Transverse colon (tissue), 4 donors: ENCODE data around the gene CMTM6. TPM values are rescaled to one million over a fixed set of nuclear protein-coding genes. Genes with fewer than 3 reads are reported as not detected.

Experiments
- DNase-seq: peaks from one replicate; pipeline ENCODE4 v3.0.0-alpha.2; 2019
- H3K27ac ChIP-seq, 4 donors: fragments of 200-600 bp; sonication (generic); 2 replicates each; pipeline ENCODE4 v1.5.1; 2016 to 2018; ENCODE audit warnings: inconsistent platforms in 4 of 4
- H3K27me3 ChIP-seq: fragments of 200-600 bp; sonication (generic); 2 replicates; pipeline ENCODE4 v1.5.1; 2017; ENCODE audit warnings: inconsistent platforms
- H3K36me3 ChIP-seq, 4 donors: fragments of 200-600 bp; sonication (generic); 2 replicates each; pipeline ENCODE4 v1.5.1; 2017 to 2019; ENCODE audit warnings: inconsistent platforms in 4 of 4
- H3K4me1 ChIP-seq, 4 donors: fragments of 200-600 bp; sonication (generic); 2 replicates each; pipeline ENCODE4 v1.5.1; 2017 to 2020; ENCODE audit warnings: inconsistent platforms in 4 of 4
- H3K4me3 ChIP-seq, 4 donors: fragments of 200-600 bp; sonication (generic); 1 replicate in 1 of 4; 2 replicates in 3 of 4; pipeline versions ENCODE4 v1.5.1 to v1.6.1; 2017 to 2019; ENCODE audit warnings: inconsistent platforms in 4 of 4
- H3K9me3 ChIP-seq, 2 donors: fragments of 200-600 bp; sonication (generic); 2 replicates each; pipeline ENCODE4 v1.5.1; 2017 to 2019; ENCODE audit warnings: inconsistent platforms in 2 of 2
- EP300 ChIP-seq: sonication (generic); formaldehyde crosslinking; IDR thresholded peaks from one replicate; pipeline ENCODE4 v1.6.1; 2017; ENCODE audit warnings: antibody characterized with exemption, low read depth
- POLR2A ChIP-seq: fragments of 450-650 bp; IDR thresholded peaks from one replicate; pipeline ENCODE4 v1.6.1; 2016; ENCODE audit warnings: antibody characterized with exemption, mild to moderate bottlenecking, moderate library complexity
- POLR2AphosphoS5 ChIP-seq, 3 donors: sonication (generic); formaldehyde crosslinking; IDR thresholded peaks; one replicate each; pipeline ENCODE4 v1.6.1; 2016; ENCODE audit warnings: antibody characterized with exemption in 3 of 3
- WGBS, 2 donors: methylation state at CpG; one replicate each; pipeline ENCODE4 v1.1.5; 2018; ENCODE audit warnings: low coverage in 1 of 2; 5-methylcytosine and 5-hydroxymethylcytosine counted together
- in situ Hi-C, 4 donors: fragments of 200-750 bp; cut with MboI; loops; one replicate each; pipeline versions ENCODE4 v1.15.0 to v1.15.1; 2017; ENCODE audit warnings: low sequenced_read_pairs in 3 of 4, low pct_ligation_motif_present in 1 of 4, low pct_unique_long_range_greater_than_20kb in 1 of 4
- intact Hi-C: fragments of 100-400 bp; cut with DNase I; formaldehyde crosslinking; loops from one replicate; pipeline ENCODE4 v1.15.1; 2023; ENCODE audit warnings: low total_unique reads
- total RNA-seq, 4 donors: library from RNA; depleted of rRNA; stranded (reverse); fragments of >200 nt; gene quantifications; one replicate each; pipeline ENCODE4 v1.1.0, GENCODE V29; 2016
- TF ChIP-seq, protein P1 (sequence below), 5 experiments: fragments of 200-600 bp in 3 of 5; fragments of 450-650 bp in 2 of 5; sonication (generic) in 3 of 5; IDR thresholded peaks; 1 replicate in 2 of 5; 2 replicates in 3 of 5; pipeline ENCODE4 v1.5.1; 2016 to 2017; ENCODE audit warnings: antibody characterized with exemption in 5 of 5, inconsistent platforms in 3 of 5, mild to moderate bottlenecking in 2 of 5, moderate library complexity in 1 of 5

The CMTM6 gene
- total RNA-seq, 4 donors from 2014 or later, result 13.8 to 68.9 (median 43.6) TPM

DNA sequence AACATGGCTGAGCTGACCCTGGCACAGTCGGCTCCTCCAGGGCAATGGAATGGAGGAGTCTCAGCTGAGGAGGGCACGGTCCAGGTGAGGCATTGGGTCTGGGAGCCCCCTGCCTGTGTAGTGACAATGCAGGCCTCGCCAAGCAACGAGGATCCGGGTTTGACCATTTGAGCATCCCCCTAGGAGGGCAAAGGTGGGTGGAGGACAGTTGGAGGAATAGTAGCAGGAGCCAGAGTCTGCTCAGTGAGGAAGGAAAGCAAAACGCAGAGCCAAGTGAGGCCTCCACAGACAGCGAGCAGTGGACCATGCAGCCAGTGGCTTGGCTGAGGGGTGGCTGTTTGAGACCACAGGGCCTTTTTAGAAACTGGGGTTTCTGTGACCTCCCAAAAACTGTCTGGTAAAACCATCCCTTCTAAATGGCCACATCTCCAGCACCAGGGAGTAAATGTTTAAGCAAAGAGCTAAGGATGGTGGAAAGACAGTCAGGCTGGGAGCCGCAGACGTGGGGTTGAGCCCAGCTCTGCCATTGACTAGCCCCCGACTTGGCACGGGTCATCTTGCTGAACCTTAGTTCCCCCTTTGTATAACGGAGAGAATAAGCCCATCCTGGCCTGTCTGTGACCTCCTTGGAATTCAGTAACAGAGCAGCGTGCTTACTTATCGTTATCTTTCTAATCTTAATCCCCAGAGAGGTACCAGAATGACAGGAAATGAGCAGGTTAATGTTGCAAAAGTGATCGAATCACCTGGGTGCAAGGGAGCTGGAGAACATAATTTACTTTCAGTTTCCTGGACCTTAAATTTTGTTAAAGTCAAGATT lies 46.8 kb downstream of the CMTM6 start:
- in situ Hi-C loops, result loop anchor here in 3 of 4 donors (25.0 kb wide), 1 partner anchor 269 kb away; no protein-coding TSS in a partner anchor
- TF ChIP-seq POLR2A, result no peak
- H3K9me3 ChIP-seq, result no peaks in the 10 kb centered on the region
- peaks cover 0 to 6% (median 2%) of the 10 kb centered on the region in 4 donors for H3K4me1 ChIP-seq
- intact Hi-C loops, result no loop called here
- H3K4me3 ChIP-seq, result no peak overlapping the region
- H3K36me3 ChIP-seq, result no peaks in the 10 kb centered on the region
- no peaks in the 10 kb centered on the region for H3K27me3 ChIP-seq
- H3K27ac ChIP-seq, result peak overlapping the region in 2 of 4 donors; percentile 23 to 27
- 84% methylated on average over 15 of the region's 15 CpGs; no CpG with 5 or more reads in 1 of the 2 donors for WGBS, 2 donors
- no peak for DNase-seq

DNA sequence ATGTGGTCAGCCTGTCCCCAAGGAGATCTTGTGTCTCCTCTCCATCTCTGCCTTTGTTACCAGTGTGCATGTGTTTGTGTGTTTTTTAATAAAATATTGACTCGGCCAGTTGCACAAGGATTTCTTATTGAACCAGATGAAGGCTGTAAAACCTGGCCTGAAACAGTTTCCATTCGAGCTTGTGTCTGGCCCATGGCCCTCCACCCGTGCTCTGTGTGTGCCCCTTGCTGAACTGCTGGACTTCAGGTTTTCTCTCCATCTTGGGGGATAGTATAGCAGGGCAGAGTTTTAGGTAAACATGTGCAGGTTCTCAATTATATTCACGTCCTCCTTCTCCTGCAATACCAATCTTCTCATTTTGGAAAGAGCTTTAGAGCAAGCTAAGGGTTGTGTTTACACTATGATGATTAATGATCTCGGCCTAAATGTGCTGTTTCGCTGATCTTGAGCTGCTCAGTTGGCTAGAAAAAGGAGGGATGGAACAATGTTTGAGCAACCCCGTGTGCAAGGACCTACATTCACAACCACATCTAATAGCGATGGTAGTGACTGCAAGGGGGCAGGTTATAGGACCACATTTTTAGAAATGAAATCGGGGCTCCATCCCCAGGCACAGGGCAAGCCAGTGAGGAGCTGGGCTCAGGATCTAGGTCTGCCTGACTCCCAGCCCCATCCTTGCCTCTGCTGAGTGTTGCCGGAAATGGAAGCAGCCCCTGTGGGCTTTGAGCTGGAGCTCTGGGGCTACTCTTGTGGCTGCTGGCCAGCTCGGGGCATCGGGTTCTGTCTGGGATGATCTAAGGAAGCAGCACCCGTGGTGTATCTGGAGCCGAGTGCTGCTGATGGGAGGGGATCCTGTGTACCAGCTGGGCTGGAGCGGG lies 47.7 kb downstream of the CMTM6 start:
- DNase-seq, result no peak
- no peaks in the 10 kb centered on the region for H3K9me3 ChIP-seq

DNA sequence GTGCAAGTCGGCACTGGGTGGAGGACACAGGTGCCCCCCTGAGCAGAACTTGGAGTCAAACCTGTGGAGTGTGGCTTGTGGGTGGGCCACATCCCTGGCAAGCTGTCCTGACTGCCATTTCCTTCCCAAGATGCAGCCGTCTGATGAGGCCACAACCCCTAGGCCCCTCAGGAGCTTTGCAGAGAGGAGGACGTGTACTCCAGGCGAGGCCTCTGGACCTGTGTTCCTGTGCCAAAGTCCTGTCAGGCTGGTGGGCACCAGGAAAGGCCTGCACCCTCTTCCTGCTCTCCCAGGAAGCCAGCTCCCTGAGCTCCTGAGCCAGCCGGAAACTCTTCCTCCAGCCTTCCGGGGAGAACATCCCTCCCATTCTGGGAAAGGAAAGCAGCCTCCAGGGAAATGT lies 48.5 kb downstream of the CMTM6 start:
- in situ Hi-C loops, result loop anchor here in 3 of 4 donors (25.0 kb wide), 1 partner anchor 267 kb away; no protein-coding TSS in a partner anchor
- no peak for TF ChIP-seq POLR2A
- TF ChIP-seq POLR2AphosphoS5 (IDR thresholded peaks at IDR 0.05), result no peak
- Histone ChIP-seq H3K36me3 (no peaks in the 10 kb centered on the region), H3K4me1 (peaks cover 0 to 6% (median 0%) of the 10 kb centered on the region in 4 donors), H3K4me3 (no peak overlapping the region), H3K27ac (no peak overlapping the region), H3K9me3 (no peaks in the 10 kb centered on the region), H3K27me3 (no peaks in the 10 kb centered on the region)
- DNase-seq, result no peak
- intact Hi-C loops, result no loop called here
- 96% methylated on average over 6 of the region's 6 CpGs; no CpG with 5 or more reads in 1 of the 2 donors for WGBS, 2 donors

More for the DNA sequence above, 47.7 kb downstream of the CMTM6 start:
- intact Hi-C loops (no loop called here), in situ Hi-C loops (loop anchor here in 3 of 4 donors (25.0 kb wide), 1 partner anchor 268 kb away; no protein-coding TSS in a partner anchor)
- WGBS, 2 donors, result 50 to 73% methylated on average over 4 to 15 of the region's 15 CpGs
- TF ChIP-seq, protein P1, sequence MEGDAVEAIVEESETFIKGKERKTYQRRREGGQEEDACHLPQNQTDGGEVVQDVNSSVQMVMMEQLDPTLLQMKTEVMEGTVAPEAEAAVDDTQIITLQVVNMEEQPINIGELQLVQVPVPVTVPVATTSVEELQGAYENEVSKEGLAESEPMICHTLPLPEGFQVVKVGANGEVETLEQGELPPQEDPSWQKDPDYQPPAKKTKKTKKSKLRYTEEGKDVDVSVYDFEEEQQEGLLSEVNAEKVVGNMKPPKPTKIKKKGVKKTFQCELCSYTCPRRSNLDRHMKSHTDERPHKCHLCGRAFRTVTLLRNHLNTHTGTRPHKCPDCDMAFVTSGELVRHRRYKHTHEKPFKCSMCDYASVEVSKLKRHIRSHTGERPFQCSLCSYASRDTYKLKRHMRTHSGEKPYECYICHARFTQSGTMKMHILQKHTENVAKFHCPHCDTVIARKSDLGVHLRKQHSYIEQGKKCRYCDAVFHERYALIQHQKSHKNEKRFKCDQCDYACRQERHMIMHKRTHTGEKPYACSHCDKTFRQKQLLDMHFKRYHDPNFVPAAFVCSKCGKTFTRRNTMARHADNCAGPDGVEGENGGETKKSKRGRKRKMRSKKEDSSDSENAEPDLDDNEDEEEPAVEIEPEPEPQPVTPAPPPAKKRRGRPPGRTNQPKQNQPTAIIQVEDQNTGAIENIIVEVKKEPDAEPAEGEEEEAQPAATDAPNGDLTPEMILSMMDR (IDR thresholded peaks at IDR 0.05), result no peak
- TF ChIP-seq POLR2A (no peak), EP300 (no peak), POLR2AphosphoS5 (IDR thresholded peaks at IDR 0.05) (no peak)
- Histone ChIP-seq H3K36me3 (no peaks in the 10 kb centered on the region), H3K4me3 (no peak overlapping the region), H3K27me3 (no peaks in the 10 kb centered on the region), H3K27ac (no peak overlapping the region), H3K4me1 (peaks cover 0 to 6% (median 0%) of the 10 kb centered on the region in 4 donors)

DNA sequence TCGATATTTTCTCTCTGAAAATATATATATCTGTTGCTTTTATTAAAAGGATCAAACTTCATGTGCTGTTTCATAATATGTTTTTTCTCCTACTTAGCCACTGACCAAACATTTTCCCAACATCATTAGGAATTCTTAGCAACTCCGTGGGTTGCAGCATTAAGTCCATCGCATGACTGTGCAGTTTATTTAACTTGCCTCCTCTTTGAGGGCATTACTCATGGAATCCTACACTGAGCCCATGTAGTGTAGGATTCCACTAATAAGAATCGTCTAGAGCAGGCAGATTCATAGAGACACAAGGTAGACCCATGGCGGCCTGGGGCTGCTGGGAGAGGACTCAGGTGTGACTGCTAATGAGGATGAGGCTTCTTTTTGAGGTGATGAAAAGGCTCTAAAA lies 49.3 kb downstream of the CMTM6 start:
- in situ Hi-C loops, result loop anchor here in 3 of 4 donors (25.0 kb wide), 1 partner anchor 266 kb away; no protein-coding TSS in a partner anchor

More for the DNA sequence above, 49.3 kb downstream of the CMTM6 start:
- Histone ChIP-seq H3K4me3 (no peak overlapping the region), H3K27me3 (no peaks in the 10 kb centered on the region), H3K36me3 (no peaks in the 10 kb centered on the region), H3K4me1 (peaks cover 0 to 6% (median 0%) of the 10 kb centered on the region in 4 donors), H3K27ac (no peak overlapping the region), H3K9me3 (no peaks in the 10 kb centered on the region)
- no peak for TF ChIP-seq POLR2A
- TF ChIP-seq POLR2AphosphoS5 (IDR thresholded peaks at IDR 0.05), result no peak
- TF ChIP-seq EP300, result no peak
- TF ChIP-seq, protein P1 (IDR thresholded peaks at IDR 0.05), result no peak
- DNase-seq, result no peak
- intact Hi-C loops, result no loop called here
- 91 to 92% methylated on average over 5 of the region's 5 CpGs for WGBS, 2 donors
